ENCODE data around the gene ASPSCR1. TPM values are rescaled to one million over a fixed set of nuclear protein-coding genes. Genes with fewer than 3 reads are reported as not detected.

The ASPSCR1 gene
- total and polyA plus RNA-seq, 9 donors, result 22.5 to 35.9 (median 27.5) TPM

DNA sequence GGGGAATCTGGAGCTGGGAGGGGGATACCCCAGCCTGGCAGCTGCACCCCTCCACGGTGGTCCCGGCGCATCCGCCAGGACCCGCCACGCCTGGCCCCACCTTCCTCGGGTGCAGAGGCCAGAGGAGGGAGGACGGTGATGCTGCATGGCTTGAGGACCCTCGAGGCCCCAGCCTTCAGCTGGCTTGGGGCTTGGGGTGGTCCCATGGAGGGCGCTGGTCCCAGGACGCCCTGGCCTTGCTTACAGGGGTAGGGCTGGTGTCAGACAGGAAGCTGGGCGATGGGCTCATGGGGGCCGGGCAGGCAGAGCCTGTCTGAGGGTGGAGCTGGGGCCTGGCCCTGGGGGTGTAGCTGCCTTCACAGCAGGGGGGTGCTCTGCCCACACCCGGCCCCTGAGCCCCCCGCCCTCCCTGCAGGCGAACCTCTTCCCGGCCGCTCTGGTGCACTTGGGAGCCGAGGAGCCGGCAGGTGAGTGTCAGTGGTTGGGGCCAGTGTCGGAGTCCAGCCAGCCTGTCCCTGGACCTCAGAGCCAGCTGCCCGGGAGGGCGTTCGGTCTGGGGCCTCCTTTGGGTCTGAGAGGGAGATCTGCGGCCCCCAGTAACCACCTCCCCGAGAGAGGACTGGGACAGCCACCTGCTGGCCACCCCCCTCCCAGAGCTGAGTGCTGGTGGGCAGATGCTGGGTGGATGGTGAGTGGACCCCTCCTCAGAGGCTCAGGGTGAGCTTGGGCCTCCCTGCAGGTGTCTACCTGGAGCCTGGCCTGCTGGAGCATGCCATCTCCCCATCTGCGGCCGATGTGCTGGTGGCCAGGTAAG lies 38.8 kb downstream of the ASPSCR1 start:
- Histone ChIP-seq H3K4me1 (ENCODE audit: control insufficient read depth, insufficient read depth, low read length) (peaks cover 25% of the 10 kb centered on the region), H3K27me3 (ENCODE audit: control insufficient read depth, insufficient read depth, low read length) (no peaks in the 10 kb centered on the region), H3K4me3 (ENCODE audit: low read length) (no peak overlapping the region), H3K36me3 (ENCODE audit: control insufficient read depth, insufficient read depth, low read length) (peaks cover 24% of the 10 kb centered on the region), H3K9me3 (replicated peaks; ENCODE audit: control insufficient read depth, low read depth, low read length) (no peaks in the 10 kb centered on the region), H3K27ac (ENCODE audit: low read length) (no peak overlapping the region)
- WGBS (ENCODE audit: insufficient coverage), result 74% methylated on average over 20 of the region's 28 CpGs
- no peak for DNase-seq

DNA sequence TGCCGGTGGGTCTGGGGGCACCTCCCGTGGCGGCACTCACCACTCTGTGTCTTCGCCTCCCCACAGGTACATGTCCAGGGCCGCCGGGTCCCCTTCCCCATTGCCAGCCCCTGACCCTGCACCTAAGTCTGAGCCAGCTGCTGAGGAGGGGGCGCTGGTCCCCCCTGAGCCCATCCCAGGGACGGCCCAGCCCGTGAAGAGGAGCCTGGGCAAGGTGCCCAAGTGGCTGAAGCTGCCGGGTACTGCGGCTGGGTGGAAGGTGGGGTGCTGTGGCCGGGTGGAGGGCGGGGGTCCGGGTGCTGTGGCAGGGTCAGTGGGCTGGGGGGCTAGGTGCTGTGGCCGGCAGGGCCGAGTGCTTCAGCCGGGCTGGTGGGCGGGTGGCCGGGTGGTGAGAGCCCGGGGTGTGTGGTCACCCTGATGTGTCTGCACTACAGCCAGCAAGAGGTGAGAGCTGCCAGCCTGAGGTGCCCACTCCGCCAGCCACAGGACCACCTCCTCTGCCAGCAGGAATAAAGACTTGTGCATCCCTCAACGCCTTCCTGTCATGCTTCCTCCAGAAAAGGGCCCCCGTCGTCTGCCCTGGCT lies 39.5 kb downstream of the ASPSCR1 start:
- Histone ChIP-seq H3K27ac (ENCODE audit: low read length) (no peak overlapping the region), H3K4me3 (ENCODE audit: low read length) (no peak overlapping the region), H3K4me1 (ENCODE audit: control insufficient read depth, insufficient read depth, low read length) (peaks cover 32% of the 10 kb centered on the region), H3K36me3 (ENCODE audit: control insufficient read depth, insufficient read depth, low read length) (peaks cover 21% of the 10 kb centered on the region), H3K27me3 (ENCODE audit: control insufficient read depth, insufficient read depth, low read length) (no peaks in the 10 kb centered on the region), H3K9me3 (replicated peaks; ENCODE audit: control insufficient read depth, low read depth, low read length) (no peaks in the 10 kb centered on the region)
- 83% methylated on average over 21 of the region's 24 CpGs for WGBS (ENCODE audit: insufficient coverage)
- DNase-seq, result no peak

DNA sequence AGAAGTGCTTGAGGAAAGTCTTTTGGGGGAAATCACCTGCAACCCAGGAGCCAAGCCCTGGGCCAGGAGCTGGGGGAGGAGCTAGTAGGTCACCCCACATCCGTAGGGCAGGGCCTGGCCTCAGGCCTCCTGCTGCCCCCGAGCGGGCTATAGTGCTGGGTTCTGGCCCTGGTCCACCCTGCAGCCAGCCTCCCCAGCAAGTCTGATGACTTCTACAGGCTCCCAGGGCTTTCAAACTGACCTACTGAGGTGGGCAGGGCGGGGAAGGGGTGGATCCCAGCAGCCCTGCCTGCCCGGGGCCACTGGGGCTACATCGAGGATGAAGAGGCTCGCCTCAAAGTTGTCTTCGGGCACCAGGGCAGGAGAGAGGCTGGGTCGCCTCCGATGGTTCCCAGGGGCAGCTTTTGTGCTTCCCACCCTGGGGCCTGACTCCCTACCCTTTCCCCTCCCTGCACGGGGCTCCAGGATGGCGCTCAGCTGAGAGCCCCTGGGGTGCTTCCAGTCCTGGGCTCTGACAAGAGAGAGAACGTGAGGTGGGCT lies 40.3 kb downstream of the ASPSCR1 start:
- peaks cover 30% of the 10 kb centered on the region for H3K4me1 ChIP-seq (ENCODE audit: control insufficient read depth, insufficient read depth, low read length)
- H3K27ac ChIP-seq (ENCODE audit: low read length), result no peak overlapping the region
- no peaks in the 10 kb centered on the region for H3K9me3 ChIP-seq (replicated peaks; ENCODE audit: control insufficient read depth, low read depth, low read length)
- no peaks in the 10 kb centered on the region for H3K27me3 ChIP-seq (ENCODE audit: control insufficient read depth, insufficient read depth, low read length)
- peaks cover 21% of the 10 kb centered on the region for H3K36me3 ChIP-seq (ENCODE audit: control insufficient read depth, insufficient read depth, low read length)
- 63% methylated on average over 7 of the region's 13 CpGs for WGBS (ENCODE audit: insufficient coverage)
- DNase-seq, result no peak
- no peak overlapping the region for H3K4me3 ChIP-seq (ENCODE audit: low read length)

DNA sequence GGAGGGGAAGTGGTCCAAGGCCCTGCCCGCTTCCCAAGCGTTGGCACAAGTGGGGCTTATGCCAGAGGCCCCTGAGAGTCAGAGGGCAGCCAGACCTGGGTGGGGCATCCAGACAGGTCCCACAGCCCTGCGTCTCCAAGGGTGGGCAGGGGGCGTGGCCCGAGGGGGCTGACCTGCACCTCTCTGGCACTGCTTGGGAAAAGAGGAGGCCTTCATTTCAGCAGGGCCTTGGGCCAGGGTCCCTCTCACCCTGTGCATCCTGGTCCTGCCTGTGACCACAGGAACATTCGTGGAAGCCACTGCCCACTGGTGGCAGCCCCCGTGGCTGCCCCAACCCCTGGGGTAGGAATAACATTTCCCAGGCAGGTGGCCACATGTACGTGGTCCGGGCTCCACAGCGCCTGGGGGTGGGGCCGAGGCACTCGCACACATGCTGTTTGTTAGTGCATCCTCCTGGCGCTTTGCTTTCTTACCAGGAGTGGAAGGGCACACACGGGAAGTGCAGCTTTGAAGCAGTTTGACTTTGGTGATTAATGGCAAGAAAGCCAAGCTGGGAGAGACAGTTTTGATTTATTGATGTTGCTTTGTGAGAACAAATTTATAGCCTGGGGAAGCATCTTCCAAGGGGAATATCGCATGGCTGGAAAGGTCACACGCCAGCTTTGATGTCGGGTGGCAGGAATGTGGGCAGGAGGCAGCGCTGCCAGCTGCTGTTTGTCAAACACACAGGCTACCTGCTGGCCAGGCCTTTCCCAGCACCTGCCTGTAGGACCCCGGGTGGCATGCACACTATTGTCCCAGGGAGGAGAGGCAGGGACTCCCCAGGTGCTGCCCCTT lies 40.9 kb downstream of the ASPSCR1 start:
- Histone ChIP-seq H3K4me1 (ENCODE audit: control insufficient read depth, insufficient read depth, low read length) (peaks cover 25% of the 10 kb centered on the region), H3K27me3 (ENCODE audit: control insufficient read depth, insufficient read depth, low read length) (no peaks in the 10 kb centered on the region), H3K9me3 (replicated peaks; ENCODE audit: control insufficient read depth, low read depth, low read length) (no peaks in the 10 kb centered on the region), H3K4me3 (ENCODE audit: low read length) (no peak overlapping the region), H3K36me3 (ENCODE audit: control insufficient read depth, insufficient read depth, low read length) (peaks cover 21% of the 10 kb centered on the region), H3K27ac (ENCODE audit: low read length) (no peak overlapping the region)
- 56% methylated on average over 18 of the region's 19 CpGs for WGBS (ENCODE audit: insufficient coverage)
- DNase-seq, result no peak

DNA sequence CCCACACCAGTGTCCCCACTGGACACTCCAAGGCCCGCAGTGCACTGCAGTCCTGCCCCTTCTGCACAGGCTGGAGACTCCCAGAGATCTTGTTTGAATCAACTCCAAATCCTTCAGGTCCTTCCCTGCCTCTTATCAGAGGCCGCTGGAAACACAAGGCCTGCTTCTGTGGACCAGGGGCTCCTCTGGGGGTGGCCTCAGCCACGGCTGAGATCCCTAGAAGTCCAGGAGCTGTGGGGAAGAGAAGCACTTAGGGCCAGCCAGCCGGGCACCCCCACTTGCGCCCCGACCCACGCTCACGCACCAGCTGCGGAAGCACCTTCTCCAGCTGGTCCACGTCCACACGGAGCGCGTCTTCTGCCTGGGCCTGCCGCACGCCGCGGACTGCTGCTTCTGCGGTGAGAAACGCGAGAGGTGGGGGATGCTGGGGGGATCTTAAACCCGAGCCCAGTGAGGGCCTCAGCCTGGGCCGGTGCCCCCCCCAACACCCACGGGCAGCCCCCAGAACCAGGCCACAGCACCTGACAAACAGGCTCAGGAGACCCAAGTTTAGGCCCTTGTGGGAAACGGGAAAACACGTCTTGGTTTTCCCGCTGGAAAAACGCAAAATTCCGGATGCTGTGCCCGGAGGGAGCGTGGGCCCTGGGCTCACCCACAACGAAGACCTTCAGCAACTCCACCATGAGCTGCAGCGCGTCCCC lies 41.7 kb downstream of the ASPSCR1 start:
- 81% methylated on average over 24 of the region's 33 CpGs for WGBS (ENCODE audit: insufficient coverage)
- Histone ChIP-seq H3K27ac (ENCODE audit: low read length) (no peak overlapping the region), H3K4me3 (ENCODE audit: low read length) (no peak overlapping the region), H3K4me1 (ENCODE audit: control insufficient read depth, insufficient read depth, low read length) (peaks cover 32% of the 10 kb centered on the region), H3K9me3 (replicated peaks; ENCODE audit: control insufficient read depth, low read depth, low read length) (no peaks in the 10 kb centered on the region), H3K27me3 (ENCODE audit: control insufficient read depth, insufficient read depth, low read length) (no peaks in the 10 kb centered on the region), H3K36me3 (ENCODE audit: control insufficient read depth, insufficient read depth, low read length) (peaks cover 21% of the 10 kb centered on the region)
- no peak for DNase-seq

DNA sequence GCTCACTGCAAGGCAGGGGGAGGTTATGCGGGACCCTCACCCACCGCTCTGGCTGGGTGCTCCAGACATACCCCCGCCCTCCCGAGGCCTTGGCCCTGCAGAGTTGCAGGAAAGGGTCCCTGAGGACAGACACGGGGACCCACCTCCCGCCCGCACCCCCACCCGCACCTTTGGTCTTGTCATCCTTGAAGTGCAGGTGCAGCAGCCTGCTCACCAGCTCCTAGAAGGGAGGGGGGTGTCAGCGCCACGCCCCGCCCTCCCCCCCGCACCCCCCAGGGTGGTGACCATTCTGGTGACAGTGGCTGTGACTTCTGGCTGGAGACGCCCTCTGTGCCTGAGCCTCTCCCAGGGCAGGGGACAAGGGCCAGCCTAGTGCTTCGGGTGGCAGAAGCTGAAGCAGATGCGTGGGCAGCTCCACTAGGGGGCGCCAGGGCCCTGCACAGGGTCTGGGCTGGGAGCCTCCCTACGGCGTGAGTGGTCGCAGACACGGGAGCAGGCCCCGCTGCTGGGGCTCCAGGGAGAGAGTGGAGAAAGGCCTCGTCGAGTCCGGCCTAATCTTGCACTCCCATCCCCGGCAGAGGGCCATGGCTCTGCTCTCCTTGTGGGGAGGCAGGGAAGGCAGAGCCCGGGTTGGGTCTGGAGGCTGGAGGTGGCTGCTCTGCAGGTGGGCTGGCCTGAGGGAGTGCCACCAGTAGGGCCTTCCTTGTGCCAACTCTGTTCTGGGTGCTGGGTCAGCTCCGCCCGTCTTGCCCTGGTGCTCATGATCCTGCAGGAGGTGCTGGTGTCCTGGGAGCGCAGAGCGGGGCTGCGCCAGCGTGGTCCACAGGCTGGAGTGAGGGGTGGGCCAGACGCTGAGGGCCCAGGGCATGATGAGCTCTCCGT lies 42.5 kb downstream of the ASPSCR1 start:
- peaks cover 35% of the 10 kb centered on the region for H3K4me1 ChIP-seq (ENCODE audit: control insufficient read depth, insufficient read depth, low read length)
- 63% methylated on average over 26 of the region's 34 CpGs for WGBS (ENCODE audit: insufficient coverage)
- H3K27me3 ChIP-seq (ENCODE audit: control insufficient read depth, insufficient read depth, low read length), result no peaks in the 10 kb centered on the region
- peaks cover 21% of the 10 kb centered on the region for H3K36me3 ChIP-seq (ENCODE audit: control insufficient read depth, insufficient read depth, low read length)
- H3K27ac ChIP-seq (ENCODE audit: low read length), result no peak overlapping the region
- no peaks in the 10 kb centered on the region for H3K9me3 ChIP-seq (replicated peaks; ENCODE audit: control insufficient read depth, low read depth, low read length)
- H3K4me3 ChIP-seq (ENCODE audit: low read length), result no peak overlapping the region
- DNase-seq, result no peak

DNA sequence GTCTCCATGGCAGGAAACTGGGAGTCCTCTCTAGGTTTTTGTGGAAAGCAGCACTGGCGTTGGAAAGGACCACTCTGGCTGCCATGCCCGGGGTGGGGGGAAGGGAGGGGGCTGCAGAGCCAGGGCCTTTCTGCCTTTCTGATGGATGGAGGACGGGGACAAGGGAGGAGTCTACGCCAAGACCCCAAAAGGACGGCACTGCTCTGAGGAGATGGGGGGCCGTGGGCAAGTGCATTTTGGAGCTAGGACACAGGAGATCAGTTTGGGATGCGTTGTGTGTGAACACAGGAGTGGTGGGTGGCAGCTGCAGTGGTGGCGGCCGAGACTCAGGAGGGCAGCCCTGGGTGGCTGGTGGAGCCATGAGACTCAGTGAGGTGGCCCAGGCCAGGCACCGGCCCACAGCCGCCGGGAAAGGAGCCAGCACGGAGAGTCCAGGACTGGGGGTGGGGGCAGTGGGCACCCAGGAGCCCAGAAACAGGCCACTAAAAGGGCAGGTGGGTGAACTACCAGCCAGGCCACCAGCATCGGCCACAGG lies 43.2 kb downstream of the ASPSCR1 start:
- Histone ChIP-seq H3K9me3 (replicated peaks; ENCODE audit: control insufficient read depth, low read depth, low read length) (no peaks in the 10 kb centered on the region), H3K4me3 (ENCODE audit: low read length) (no peak overlapping the region), H3K27ac (ENCODE audit: low read length) (no peak overlapping the region), H3K4me1 (ENCODE audit: control insufficient read depth, insufficient read depth, low read length) (peaks cover 35% of the 10 kb centered on the region), H3K36me3 (ENCODE audit: control insufficient read depth, insufficient read depth, low read length) (peaks cover 21% of the 10 kb centered on the region), H3K27me3 (ENCODE audit: control insufficient read depth, insufficient read depth, low read length) (no peaks in the 10 kb centered on the region)
- DNase-seq, result no peak
- 72% methylated on average over 14 of the region's 14 CpGs for WGBS (ENCODE audit: insufficient coverage)

DNA sequence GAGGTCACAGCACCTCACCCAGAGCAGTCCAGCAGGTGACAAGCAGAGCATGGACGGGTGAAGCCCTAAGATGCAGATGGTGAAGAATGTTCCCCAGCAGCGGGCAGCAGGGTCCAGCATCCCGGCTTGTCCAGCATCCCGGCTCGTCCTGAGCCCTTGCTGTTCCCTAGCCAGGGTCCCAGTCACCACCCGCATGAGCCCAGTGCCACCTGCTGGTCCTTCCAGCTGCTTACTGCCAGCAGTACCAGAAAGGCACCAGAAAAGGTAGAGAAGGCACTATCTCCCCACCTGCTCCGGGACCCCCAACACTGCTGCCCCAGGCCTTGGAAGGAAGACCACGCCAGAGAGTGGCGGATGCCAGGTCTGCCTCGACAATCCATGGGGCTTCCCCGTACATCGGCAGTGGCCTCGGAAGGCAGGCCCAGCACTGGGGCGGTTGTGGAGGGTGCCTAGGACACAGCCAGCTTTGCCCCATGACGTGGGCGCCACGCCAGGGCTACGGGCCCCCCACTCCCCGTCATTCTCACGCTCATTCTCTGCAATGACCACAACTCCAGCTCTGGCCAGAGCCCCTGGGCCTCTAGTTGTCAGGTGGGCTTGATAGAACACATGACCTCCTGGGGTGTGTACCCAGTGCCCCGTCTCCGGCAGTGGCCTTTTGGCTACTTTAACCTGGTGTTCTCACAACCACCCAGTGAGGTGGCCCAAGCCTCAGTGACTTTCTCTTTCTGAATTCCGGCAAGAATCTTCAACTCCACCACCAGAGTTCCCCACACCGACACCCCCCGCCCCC lies 43.9 kb downstream of the ASPSCR1 start:
- H3K4me3 ChIP-seq (ENCODE audit: low read length), result peak overlapping the region; percentile 93

More for the DNA sequence above, 43.9 kb downstream of the ASPSCR1 start:
- Histone ChIP-seq H3K4me1 (ENCODE audit: control insufficient read depth, insufficient read depth, low read length) (peaks cover 35% of the 10 kb centered on the region), H3K36me3 (ENCODE audit: control insufficient read depth, insufficient read depth, low read length) (peaks cover 21% of the 10 kb centered on the region), H3K9me3 (replicated peaks; ENCODE audit: control insufficient read depth, low read depth, low read length) (no peaks in the 10 kb centered on the region), H3K27ac (ENCODE audit: low read length) (no peak overlapping the region), H3K27me3 (ENCODE audit: control insufficient read depth, insufficient read depth, low read length) (no peaks in the 10 kb centered on the region)
- DNase-seq, result peak; percentile 79
- WGBS (ENCODE audit: insufficient coverage), result 47% methylated on average over 19 of the region's 25 CpGs

Measured in muscle of leg (tissue), 11 donors.